PC-9 (cell line): ENCODE measurements around the gene TMEM97. TPM values are rescaled to one million over a fixed set of nuclear protein-coding genes. Genes with fewer than 3 reads are reported as not detected.

Experiments
- BruUV-seq: library from RNA; stranded (reverse); fragments of 400-500 nt; replicated peaks from 2 replicates; lab custom pipeline; 2021; lab: Mats Ljungman, UMichigan
- CTCF ChIA-PET: fragments of 300-600 bp; sonication (Branson Sonifier 250); formaldehyde crosslinking; loops from one replicate; lab custom pipeline; 2022; ENCODE audit warnings: antibody characterized with exemption; lab: Charles Lee
- POLR2A ChIA-PET: fragments of 300-600 bp; sonication (Branson Sonifier 250); formaldehyde crosslinking; loops from one replicate; lab custom pipeline; 2022; ENCODE audit warnings: antibody characterized with exemption; ENCODE audit not compliant: unreplicated experiment; lab: Charles Lee
- DNase-seq, 2 experiments: peaks; one replicate each; pipeline versions ENCODE4 v3.0.0 to v3.0.0-alpha.2; 2015 to 2022; ENCODE audit warnings: mixed read lengths in 1 of 2
- H2AFZ ChIP-seq: fragments of 200-600 bp; sonication (generic); 2 replicates; pipeline ENCODE4 v1.8.1; 2017; ENCODE audit warnings: antibody characterized with exemption
- H3F3A ChIP-seq: fragments of 200-600 bp; sonication (generic); 2 replicates; pipeline ENCODE4 v1.8.1; 2017; ENCODE audit warnings: antibody characterized with exemption, mild to moderate bottlenecking, low read depth; ENCODE audit not compliant: insufficient read depth
- H3K27ac ChIP-seq: fragments of 200-600 bp; sonication (generic); 2 replicates; pipeline ENCODE4 v1.6.1; 2016; ENCODE audit warnings: mixed run types
- H3K27me3 ChIP-seq: fragments of 200-600 bp; sonication (generic); 2 replicates; pipeline ENCODE4 v1.6.1; 2016; ENCODE audit warnings: low read depth, mixed run types; ENCODE audit not compliant: insufficient read depth
- H3K36me3 ChIP-seq: fragments of 200-600 bp; sonication (generic); 2 replicates; pipeline ENCODE4 v1.6.1; 2016; ENCODE audit warnings: low read depth, mixed run types
- H3K4me1 ChIP-seq: fragments of 200-600 bp; sonication (generic); replicated peaks from 2 replicates; pipeline ENCODE4 v1.6.1; 2016; ENCODE audit warnings: mixed run types; ENCODE audit not compliant: insufficient read depth
- H3K4me2 ChIP-seq: fragments of 200-600 bp; sonication (generic); 2 replicates; pipeline ENCODE4 v1.6.1; 2017; ENCODE audit warnings: mixed run types
- H3K4me3 ChIP-seq: fragments of 200-600 bp; sonication (generic); 2 replicates; pipeline ENCODE4 v1.6.1; 2016; ENCODE audit warnings: mixed run types
- H3K79me2 ChIP-seq: fragments of 200-600 bp; sonication (generic); 2 replicates; pipeline ENCODE4 v1.6.1; 2017; ENCODE audit warnings: low read depth, mixed run types
- H3K9me2 ChIP-seq: fragments of 200-600 bp; sonication (generic); 2 replicates; pipeline ENCODE4 v1.8.1; 2017; ENCODE audit warnings: mild to moderate bottlenecking; ENCODE audit not compliant: insufficient read depth
- H3K9me3 ChIP-seq: fragments of 200-600 bp; sonication (generic); 2 replicates; pipeline ENCODE4 v1.8.1; 2016; ENCODE audit warnings: low read depth; ENCODE audit not compliant: insufficient read depth
- H4K20me1 ChIP-seq: fragments of 200-600 bp; sonication (generic); 2 replicates; pipeline ENCODE4 v1.8.1; 2017; ENCODE audit not compliant: insufficient read depth
- EZH2 ChIP-seq: fragments of 200-600 bp; sonication (generic); IDR thresholded peaks from 2 replicates; pipeline ENCODE4 v1.8.0; 2017; ENCODE audit warnings: antibody characterized with exemption, low read depth
- intact Hi-C: fragments of 100-400 bp; cut with micrococcal nuclease; formaldehyde crosslinking; loops from one replicate; pipeline ENCODE4 v1.10.0; 2022; ENCODE audit not compliant: unreplicated experiment
- total RNA-seq: library from RNA; stranded (reverse); gene quantifications from 2 replicates; pipeline ENCODE4 v1.2.3, GENCODE V29; 2021
- TF ChIP-seq, protein P1 (sequence below): fragments of 200-600 bp; sonication (generic); conservative IDR thresholded peaks from 2 replicates; pipeline ENCODE4 v1.6.1; 2017; ENCODE audit warnings: mixed run types, antibody characterized with exemption, mild to moderate bottlenecking, moderate library complexity

The TMEM97 gene
- total RNA-seq, 1 experiment from 2014 or later: 46.4 TPM

DNA sequence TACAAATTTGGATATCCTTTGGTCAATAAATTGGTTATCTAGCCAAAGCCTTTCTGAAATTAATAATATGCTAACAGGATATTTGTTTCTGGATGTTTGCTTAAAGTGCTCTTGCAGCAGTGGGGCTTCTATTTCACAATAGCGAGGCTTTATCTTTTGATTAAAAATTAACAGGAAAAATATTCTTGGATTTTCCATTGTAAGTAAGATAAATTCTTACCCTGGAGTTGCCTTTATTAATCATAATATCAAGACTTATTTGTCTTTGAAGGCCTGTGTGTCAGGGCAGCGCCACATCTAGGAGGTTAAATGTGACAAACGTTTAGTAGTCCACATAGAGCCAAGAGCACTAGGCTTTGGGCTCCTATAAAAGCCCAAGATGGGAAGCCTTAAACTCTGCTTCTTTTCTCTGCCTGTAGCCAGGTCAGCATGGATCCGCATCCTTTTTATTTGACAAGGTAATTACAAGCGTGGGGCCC, 5.3 kb downstream of the TMEM97 start:
- peaks cover 64% of the 10 kb centered on the region for H3K79me2 ChIP-seq
- H3K36me3 ChIP-seq: peaks cover 6% of the 10 kb centered on the region; the same call in 1 of the 2 replicates
- peaks cover 81% of the 10 kb centered on the region for H3K4me1 ChIP-seq
- TF ChIP-seq EZH2: no peak
- TF ChIP-seq, protein P1, sequence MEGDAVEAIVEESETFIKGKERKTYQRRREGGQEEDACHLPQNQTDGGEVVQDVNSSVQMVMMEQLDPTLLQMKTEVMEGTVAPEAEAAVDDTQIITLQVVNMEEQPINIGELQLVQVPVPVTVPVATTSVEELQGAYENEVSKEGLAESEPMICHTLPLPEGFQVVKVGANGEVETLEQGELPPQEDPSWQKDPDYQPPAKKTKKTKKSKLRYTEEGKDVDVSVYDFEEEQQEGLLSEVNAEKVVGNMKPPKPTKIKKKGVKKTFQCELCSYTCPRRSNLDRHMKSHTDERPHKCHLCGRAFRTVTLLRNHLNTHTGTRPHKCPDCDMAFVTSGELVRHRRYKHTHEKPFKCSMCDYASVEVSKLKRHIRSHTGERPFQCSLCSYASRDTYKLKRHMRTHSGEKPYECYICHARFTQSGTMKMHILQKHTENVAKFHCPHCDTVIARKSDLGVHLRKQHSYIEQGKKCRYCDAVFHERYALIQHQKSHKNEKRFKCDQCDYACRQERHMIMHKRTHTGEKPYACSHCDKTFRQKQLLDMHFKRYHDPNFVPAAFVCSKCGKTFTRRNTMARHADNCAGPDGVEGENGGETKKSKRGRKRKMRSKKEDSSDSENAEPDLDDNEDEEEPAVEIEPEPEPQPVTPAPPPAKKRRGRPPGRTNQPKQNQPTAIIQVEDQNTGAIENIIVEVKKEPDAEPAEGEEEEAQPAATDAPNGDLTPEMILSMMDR: no peak
- CTCF ChIA-PET: no interaction called here
- no peak overlapping the region for H3K4me3 ChIP-seq
- H3F3A ChIP-seq: peaks cover 8% of the 10 kb centered on the region; the same call in 1 of the 2 replicates
- no peaks in the 10 kb centered on the region for H4K20me1 ChIP-seq
- no peaks in the 10 kb centered on the region for H3K27me3 ChIP-seq
- POLR2A ChIA-PET: no interaction called here
- intact Hi-C loops: no loop called here
- no peak overlapping the region for H3K27ac ChIP-seq
- no TSS peak for BruUV-seq
- no peaks in the 10 kb centered on the region for H3K9me2 ChIP-seq
- peak overlapping the region; percentile 63; the same call in 1 of the 2 replicates for H3K4me2 ChIP-seq
- no peaks in the 10 kb centered on the region for H3K9me3 ChIP-seq
- no peak for DNase-seq
- H2AFZ ChIP-seq: no peak overlapping the region

DNA sequence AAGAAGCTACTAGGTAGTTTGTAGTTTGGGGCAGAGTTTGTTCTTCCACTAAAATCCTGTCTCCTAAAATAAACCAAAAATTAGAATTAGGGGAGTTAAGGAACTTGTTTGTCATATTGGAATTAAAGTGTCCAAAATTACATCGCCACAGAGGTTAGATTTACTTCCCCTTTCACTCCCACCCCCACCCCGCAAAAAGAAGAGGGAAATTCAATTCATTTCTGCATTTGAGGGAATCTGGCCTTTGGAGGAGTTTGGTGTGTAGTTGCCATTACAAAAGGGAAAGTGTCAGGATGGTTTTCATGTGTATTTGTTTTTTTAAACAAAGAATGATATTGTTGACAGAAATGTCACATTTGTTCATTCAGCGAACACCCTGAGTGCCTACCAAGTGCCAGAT, 5.8 kb downstream of the TMEM97 start:
- intact Hi-C loops: no loop called here
- CTCF ChIA-PET: no interaction called here
- POLR2A ChIA-PET: no interaction called here

DNA sequence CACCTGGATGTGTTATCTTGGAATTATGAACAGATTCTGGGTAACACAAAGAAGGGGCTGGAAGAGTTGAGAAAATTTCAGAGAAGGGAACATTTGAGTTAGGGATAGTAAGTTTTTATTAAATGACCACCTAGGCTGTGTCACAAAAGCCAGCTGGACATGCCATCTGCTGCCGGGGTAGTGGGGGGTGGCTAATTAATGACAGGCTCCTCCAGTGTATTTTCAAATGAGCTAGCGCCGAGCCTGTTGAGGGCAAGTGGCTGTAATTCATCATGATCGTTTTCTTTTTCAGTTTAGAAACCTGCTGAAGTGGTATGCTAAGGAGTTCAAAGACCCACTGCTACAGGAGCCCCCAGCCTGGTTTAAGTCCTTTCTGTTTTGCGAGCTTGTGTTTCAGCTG, 6.2 kb downstream of the TMEM97 start:
- no TSS peak for BruUV-seq
- no peak overlapping the region; the same call in 1 of the 2 replicates for H3K4me3 ChIP-seq
- no peaks in the 10 kb centered on the region for H3K9me2 ChIP-seq
- DNase-seq: no peak
- peaks cover 55% of the 10 kb centered on the region for H3K79me2 ChIP-seq
- no peak overlapping the region for H2AFZ ChIP-seq
- peak overlapping the region; percentile 63 for H3K4me2 ChIP-seq
- intact Hi-C loops: no loop called here
- H3K4me1 ChIP-seq: peaks cover 75% of the 10 kb centered on the region
- TF ChIP-seq, protein P1: no peak
- no peak for TF ChIP-seq EZH2
- CTCF ChIA-PET: no interaction called here
- H4K20me1 ChIP-seq: no peaks in the 10 kb centered on the region
- no peaks in the 10 kb centered on the region for H3K9me3 ChIP-seq
- H3F3A ChIP-seq: peaks cover 8% of the 10 kb centered on the region; the same call in 1 of the 2 replicates
- no peaks in the 10 kb centered on the region for H3K27me3 ChIP-seq
- H3K36me3 ChIP-seq: peaks cover 8% of the 10 kb centered on the region; the same call in 1 of the 2 replicates
- POLR2A ChIA-PET: interaction anchor here (0.6 kb wide), 1 partner anchor 44 kb away, joined by 5 read pairs; no protein-coding TSS in a partner anchor
- peak overlapping the region; percentile 56 for H3K27ac ChIP-seq

More for the DNA sequence above, 5.8 kb downstream of the TMEM97 start:
- Histone ChIP-seq H3K79me2 (peaks cover 59% of the 10 kb centered on the region), H3K4me1 (peaks cover 79% of the 10 kb centered on the region), H3K9me2 (no peaks in the 10 kb centered on the region), H3K9me3 (no peaks in the 10 kb centered on the region), H3K27ac (no peak overlapping the region), H3F3A (peaks cover 8% of the 10 kb centered on the region; the same call in 1 of the 2 replicates), H3K36me3 (peaks cover 8% of the 10 kb centered on the region; the same call in 1 of the 2 replicates), H3K4me3 (no peak overlapping the region), H3K27me3 (no peaks in the 10 kb centered on the region), H3K4me2 (peak overlapping the region; percentile 63), H2AFZ (no peak overlapping the region), H4K20me1 (no peaks in the 10 kb centered on the region)
- no TSS peak for BruUV-seq
- no peak for DNase-seq
- TF ChIP-seq, protein P1: no peak
- TF ChIP-seq EZH2: no peak
